HepG2 (cell line): ENCODE data around the gene COX15. TPM values are rescaled to one million over a fixed set of nuclear protein-coding genes. Genes with fewer than 3 reads are reported as not detected.

Experiments
- ARHGAP35 ChIP-seq: sonication (generic); formaldehyde crosslinking; IDR thresholded peaks from 2 replicates; pipeline ENCODE4 v1.9.0; 2022; ENCODE audit warnings: mild to moderate bottlenecking, inconsistent platforms, moderate library complexity, missing genetic modification reagents, borderline replicate concordance
- ATF2 ChIP-seq: sonication (generic); formaldehyde crosslinking; IDR thresholded peaks from 2 replicates; pipeline ENCODE4 v1.4.0; 2020; ENCODE audit warnings: missing genetic modification reagents
- DZIP1 ChIP-seq: sonication (generic); formaldehyde crosslinking; IDR thresholded peaks from 2 replicates; pipeline ENCODE4 v1.5.0; 2020; ENCODE audit warnings: mild to moderate bottlenecking, missing genetic modification reagents
- GABPA ChIP-seq, 2 experiments: IDR thresholded peaks; 2 replicates each; pipeline ENCODE4 v1.6.1; 2011 to 2016; ENCODE audit warnings: low read depth in 2 of 2, low read length in 1 of 2, missing biosample characterization in 1 of 2, missing genetic modification characterization in 1 of 2
- HNF4G ChIP-seq, 2 experiments: sonication (generic) in 1 of 2; formaldehyde crosslinking in 1 of 2; IDR thresholded peaks; 2 replicates each; pipeline versions ENCODE4 v1.4.0 to v1.6.1; 2011 to 2020; ENCODE audit warnings: borderline replicate concordance in 2 of 2, low read depth in 2 of 2, mild to moderate bottlenecking in 2 of 2, low read length in 1 of 2, missing genetic modification reagents in 1 of 2, moderate library complexity in 1 of 2
- KDM3A ChIP-seq: IDR thresholded peaks from 2 replicates; pipeline ENCODE4 v1.6.1; 2018; ENCODE audit warnings: low read depth, missing compliant biosample characterization
- MEIS2 ChIP-seq: sonication (generic); formaldehyde crosslinking; IDR thresholded peaks from 2 replicates; pipeline ENCODE4 v1.9.0; 2021; ENCODE audit warnings: mild to moderate bottlenecking, missing genetic modification reagents
- MYNN ChIP-seq: sonication (generic); formaldehyde crosslinking; IDR thresholded peaks from 2 replicates; pipeline ENCODE4 v1.4.0; 2020; ENCODE audit warnings: mild to moderate bottlenecking, low read depth, missing genetic modification reagents
- RFXAP ChIP-seq: sonication (generic); formaldehyde crosslinking; IDR thresholded peaks from 2 replicates; pipeline ENCODE4 v1.4.0; 2020; ENCODE audit warnings: missing genetic modification reagents, borderline replicate concordance
- SATB2 ChIP-seq: sonication (generic); formaldehyde crosslinking; IDR thresholded peaks from 2 replicates; pipeline ENCODE4 v1.5.0; 2020; ENCODE audit warnings: missing genetic modification reagents
- SKIL ChIP-seq: sonication (generic); formaldehyde crosslinking; IDR thresholded peaks from 2 replicates; pipeline ENCODE4 v1.8.0; 2022; ENCODE audit warnings: missing genetic modification reagents, mild to moderate bottlenecking, moderate library complexity, borderline replicate concordance
- SMARCE1 ChIP-seq: fragments of 450-650 bp; IDR thresholded peaks from 2 replicates; pipeline ENCODE4 v1.6.1; 2017; ENCODE audit warnings: borderline replicate concordance
- YEATS4 ChIP-seq: sonication (generic); formaldehyde crosslinking; IDR thresholded peaks from 2 replicates; pipeline ENCODE4 v1.4.0; 2020; ENCODE audit warnings: missing genetic modification reagents, borderline replicate concordance
- ZNF235 ChIP-seq: sonication (generic); formaldehyde crosslinking; IDR thresholded peaks from 2 replicates; pipeline ENCODE4 v1.8.1; 2023; ENCODE audit warnings: mild to moderate bottlenecking, missing genetic modification reagents, borderline replicate concordance
- ZNF382 ChIP-seq: sonication (generic); formaldehyde crosslinking; IDR thresholded peaks from 2 replicates; pipeline ENCODE4 v1.5.0; 2020; ENCODE audit warnings: missing genetic modification reagents, mild to moderate bottlenecking, borderline replicate concordance
- ZNF562 ChIP-seq: sonication (generic); formaldehyde crosslinking; IDR thresholded peaks from 2 replicates; pipeline ENCODE4 v1.8.0; 2022; ENCODE audit warnings: missing genetic modification reagents, borderline replicate concordance
- ZNF563 ChIP-seq: sonication (generic); formaldehyde crosslinking; IDR thresholded peaks from 2 replicates; pipeline ENCODE4 v1.8.0; 2022; ENCODE audit warnings: mild to moderate bottlenecking, moderate library complexity, missing genetic modification reagents
- ZNF570 ChIP-seq: sonication (generic); formaldehyde crosslinking; IDR thresholded peaks from 2 replicates; pipeline ENCODE4 v1.4.0; 2020; ENCODE audit warnings: mild to moderate bottlenecking, missing genetic modification reagents, borderline replicate concordance
- ZNF720 ChIP-seq: sonication (generic); formaldehyde crosslinking; IDR thresholded peaks from 2 replicates; pipeline ENCODE4 v1.4.0; 2020; ENCODE audit warnings: missing genetic modification reagents
- ZNF773 ChIP-seq: sonication (generic); formaldehyde crosslinking; IDR thresholded peaks from 2 replicates; pipeline ENCODE4 v1.4.0; 2020; ENCODE audit warnings: missing genetic modification reagents, borderline replicate concordance
- ZNF776 ChIP-seq: sonication (generic); formaldehyde crosslinking; IDR thresholded peaks from 2 replicates; pipeline ENCODE4 v1.4.0; 2020; ENCODE audit warnings: mild to moderate bottlenecking, missing genetic modification reagents
- ZSCAN25 ChIP-seq: sonication (generic); formaldehyde crosslinking; IDR thresholded peaks from 2 replicates; pipeline ENCODE4 v1.8.0; 2022; ENCODE audit warnings: mild to moderate bottlenecking, missing genetic modification reagents
- ZSCAN5A ChIP-seq: sonication (generic); formaldehyde crosslinking; IDR thresholded peaks from 2 replicates; pipeline ENCODE4 v1.8.0; 2022; ENCODE audit warnings: mild to moderate bottlenecking, missing genetic modification reagents, borderline replicate concordance
- polyA plus RNA-seq, 8 experiments: library from polyadenylated mRNA; depleted of rRNA in 3 of 8; stranded (reverse) in 7 of 8; unstranded in 1 of 8; fragments of >200 nt; fragmentation: Illumina TruSeq in 4 of 8; extraction: Trizol in 4 of 8; gene quantifications; 2 replicates each; pipeline versions ENCODE4 v1.2.1 to v1.2.3, GENCODE V29; 2011 to 2016; ENCODE audit warnings: low read depth in 4 of 8, missing spikeins in 1 of 8, mixed read lengths in 1 of 8; ENCODE audit not compliant: insufficient read depth in 1 of 8
- total RNA-seq, 5 experiments: library from RNA; depleted of rRNA; stranded (reverse); fragments of >200 nt; fragmentation: Illumina TruSeq; extraction: Trizol; gene quantifications; 2 replicates each; pipeline ENCODE4 v1.2.3, GENCODE V29; 2016; ENCODE audit warnings: low read depth in 1 of 5

COX15 gene
- total and polyA plus RNA-seq, 2 of the 13 experiments (the other 11 are each of a cell fraction or from before 2014, with no cell fraction given) = 19.2 to 44.7 TPM

- TF ChIP-seq DZIP1 (CRISPR knock-in tag) = no peak
- TF ChIP-seq SKIL (CRISPR knock-in tag) = no peak
- no peak for TF ChIP-seq SMARCE1
- TF ChIP-seq ZSCAN25 (CRISPR knock-in tag) = no peak
- no peak for TF ChIP-seq ZNF562 (CRISPR knock-in tag)
- TF ChIP-seq HNF4G (IDR thresholded peaks at IDR 0.05; ENCODE audit: borderline replicate concordance, low read depth, low read length) = peak; percentile 68
- TF ChIP-seq HNF4G (CRISPR knock-in tag; IDR thresholded peaks at IDR 0.05; ENCODE audit: borderline replicate concordance, low read depth) = no peak
- no peak for TF ChIP-seq MEIS2 (CRISPR knock-in tag)
- TF ChIP-seq ZNF235 (CRISPR knock-in tag) = no peak
- no peak for TF ChIP-seq KDM3A (CRISPR knock-in tag)
- 0 out of 2 replicates have a peak, but pooled peaks have one; percentile 17 for TF ChIP-seq ATF2 (CRISPR knock-in tag)
- TF ChIP-seq SATB2 (CRISPR knock-in tag) = 0 out of 2 replicates have a peak, but pooled peaks have one; percentile 39
- TF ChIP-seq ZSCAN5A (CRISPR knock-in tag) = no peak
- no peak for TF ChIP-seq ZNF382 (CRISPR knock-in tag)
- TF ChIP-seq YEATS4 (CRISPR knock-in tag) = peak; percentile 68
- no peak for TF ChIP-seq GABPA (IDR thresholded peaks at IDR 0.05; ENCODE audit: low read depth, low read length)
- peak; percentile 54; the same call in 1 of the 2 replicates for TF ChIP-seq GABPA (CRISPR knock-in tag; IDR thresholded peaks at IDR 0.05; ENCODE audit: low read depth)
- no peak for TF ChIP-seq MYNN (CRISPR knock-in tag)
- no peak for TF ChIP-seq ZNF776 (CRISPR knock-in tag)
- no peak for TF ChIP-seq ZNF570 (CRISPR knock-in tag)
- TF ChIP-seq RFXAP (CRISPR knock-in tag) = no peak
- TF ChIP-seq ZNF720 (CRISPR knock-in tag) = no peak
- TF ChIP-seq ZNF563 (CRISPR knock-in tag) = no peak
- no peak for TF ChIP-seq ARHGAP35 (CRISPR knock-in tag)
- TF ChIP-seq ZNF773 (CRISPR knock-in tag) = no peak
Observed at GRCh38 chr10:99754670-99755069, 22.7 kb upstream of the COX15 start (continued).
